Stimulated activated CD8-positive, alpha-beta memory T cell treated with anti-CD3 and anti-CD28 coated beads, Interleukin-2, amount 100 ng/mL, for 1 hour (primary cell): ENCODE results near the gene TIGD4.

Source experiments
- DNase-seq, 2 donors: peaks; one replicate each; pipeline ENCODE4 v3.0.0-alpha.2; 2020; ENCODE audit warnings: low read depth in 2 of 2

The TIGD4 gene

GRCh38 chr4:152719801-152720556 lies 59.6 kb downstream of the TIGD4 start:
- no peak for DNase-seq
